Naive thymus-derived CD8-positive, alpha-beta T cell (primary cell): Measurements from ENCODE around the gene GMNC. TPM values are rescaled to one million over a fixed set of nuclear protein-coding genes. Genes with fewer than 3 reads are reported as not detected.

Source experiments
- ATAC-seq, 2 donors: fragments of 150-1000 bp; cut with Tn5 transposase in 1 of 2; sonication (Bioruptor Pico), chemical (Tn5 transposase) in 1 of 2; 1 replicate in 1 of 2; 2 replicates in 1 of 2; pipeline ENCODE4 v1.10.0; 2021; ENCODE audit warnings: mild to moderate bottlenecking in 2 of 2, moderate library complexity in 2 of 2
- POLR2A ChIA-PET: fragments of 350-600 bp; sonication (Branson Sonifier 250); formaldehyde crosslinking; loops from one replicate; lab custom pipeline; 2021; ENCODE audit warnings: antibody characterized with exemption; lab: Charles Lee
- DNase-seq, 10 donors: peaks; one replicate each; pipeline versions ENCODE4 v3.0.0 to v3.0.0-alpha.2; 2020 to 2022
- H3K27ac Mint-ChIP-seq, 10 donors: one replicate each; pipeline ENCODE4 v1.8.0; 2020 to 2022; ENCODE audit warnings: mild to moderate bottlenecking in 10 of 10, mixed read lengths in 10 of 10, moderate library complexity in 4 of 10, inconsistent platforms in 1 of 10
- H3K27me3 Mint-ChIP-seq, 5 donors: one replicate each; pipeline ENCODE4 v1.8.0; 2021 to 2022; ENCODE audit warnings: mixed read lengths in 5 of 5
- H3K36me3 Mint-ChIP-seq, 3 donors: one replicate each; pipeline ENCODE4 v1.8.0; 2020 to 2022; ENCODE audit warnings: mixed read lengths in 3 of 3, mild to moderate bottlenecking in 2 of 3, inconsistent platforms in 1 of 3
- H3K4me1 Mint-ChIP-seq, 4 donors: one replicate each; pipeline ENCODE4 v1.8.0; 2021 to 2022; ENCODE audit warnings: mixed read lengths in 4 of 4
- H3K4me3 Mint-ChIP-seq, 10 donors: one replicate each; pipeline ENCODE4 v1.8.0; 2020 to 2022; ENCODE audit warnings: mild to moderate bottlenecking in 10 of 10, mixed read lengths in 10 of 10, moderate library complexity in 6 of 10, inconsistent platforms in 1 of 10
- H3K9me3 Mint-ChIP-seq, 9 donors: one replicate each; pipeline ENCODE4 v1.8.0; 2020 to 2022; ENCODE audit warnings: mixed read lengths in 9 of 9, mild to moderate bottlenecking in 3 of 9, inconsistent platforms in 1 of 9, moderate library complexity in 1 of 9
- polyA plus RNA-seq, 3 donors: library from polyadenylated mRNA; unstranded; fragments of 300-500 nt; fragmentation: Illumina TruSeq; gene quantifications; one replicate each; pipeline ENCODE4 v1.2.3, GENCODE V29; 2021
- total RNA-seq, 8 experiments: library from RNA in 2 of 8; stranded (reverse) in 2 of 8; gene quantifications; one replicate each; pipeline ENCODE4 v1.2.3 and lab custom pipeline; 2021 to 2026

GMNC gene
- total and polyA plus RNA-seq, 5 experiments from 2014 or later: not detected

- POLR2A ChIA-PET: no interaction called here
- H3K9me3 Mint-ChIP-seq: no peaks in the 10 kb centered on the region
Measured at GRCh38 chr3:190831225-190831624, 31.3 kb downstream of the GMNC start.

GRCh38 chr3:190830031-190830430 is 32.5 kb downstream of the GMNC start:
- no peak for DNase-seq
- no peak overlapping the region for H3K27ac Mint-ChIP-seq
- no peaks in the 10 kb centered on the region for H3K9me3 Mint-ChIP-seq
- peaks cover 0 to 10% (median 3%) of the 10 kb centered on the region in 5 donors for H3K27me3 Mint-ChIP-seq
- POLR2A ChIA-PET: no interaction called here
- H3K4me3 Mint-ChIP-seq: no peak overlapping the region
- H3K36me3 Mint-ChIP-seq: no peaks in the 10 kb centered on the region
- no peaks in the 10 kb centered on the region for H3K4me1 Mint-ChIP-seq
- no peak for ATAC-seq

More at GRCh38 chr3:190831225-190831624, 31.3 kb downstream of the GMNC start:
- H3K4me3 Mint-ChIP-seq: no peak overlapping the region
- DNase-seq (no peak), ATAC-seq (no peak)
- no peak overlapping the region for H3K27ac Mint-ChIP-seq
- H3K4me1 Mint-ChIP-seq: no peaks in the 10 kb centered on the region
- H3K36me3 Mint-ChIP-seq: no peaks in the 10 kb centered on the region
- peaks cover 0 to 10% (median 3%) of the 10 kb centered on the region in 5 donors for H3K27me3 Mint-ChIP-seq

- POLR2A ChIA-PET: no interaction called here
- DNase-seq (no peak), ATAC-seq (no peak)
- H3K27ac Mint-ChIP-seq: no peak overlapping the region
- H3K4me1 Mint-ChIP-seq: no peaks in the 10 kb centered on the region
- H3K27me3 Mint-ChIP-seq: peaks cover 0 to 4% (median 0%) of the 10 kb centered on the region in 5 donors
- peaks cover 0 to 3% (median 0%) of the 10 kb centered on the region in 9 donors for H3K9me3 Mint-ChIP-seq
- H3K36me3 Mint-ChIP-seq: no peaks in the 10 kb centered on the region
- no peak overlapping the region for H3K4me3 Mint-ChIP-seq
Measured at GRCh38 chr3:190826018-190826417, 36.5 kb downstream of the GMNC start.

GRCh38 chr3:190825386-190826016 is 37.0 kb downstream of the GMNC start:
- Mint-ChIP-seq H3K4me3 (no peak overlapping the region), H3K4me1 (no peaks in the 10 kb centered on the region), H3K27ac (no peak overlapping the region), H3K27me3 (peaks cover 0 to 1% (median 0%) of the 10 kb centered on the region in 5 donors), H3K9me3 (peaks cover 0 to 3% (median 0%) of the 10 kb centered on the region in 9 donors), H3K36me3 (no peaks in the 10 kb centered on the region)
- POLR2A ChIA-PET: no interaction called here
- ATAC-seq (no peak), DNase-seq (no peak)

- H3K9me3 Mint-ChIP-seq: peaks cover 0 to 10% (median 2%) of the 10 kb centered on the region in 9 donors
- POLR2A ChIA-PET: no interaction called here
- no peak overlapping the region for H3K27ac Mint-ChIP-seq
- H3K27me3 Mint-ChIP-seq: peaks cover 0 to 10% (median 0%) of the 10 kb centered on the region in 5 donors
- no peak for DNase-seq
- no peaks in the 10 kb centered on the region for H3K4me1 Mint-ChIP-seq
- no peak overlapping the region for H3K4me3 Mint-ChIP-seq
- ATAC-seq: no peak
- no peaks in the 10 kb centered on the region for H3K36me3 Mint-ChIP-seq
Measured at GRCh38 chr3:190811775-190812480, 50.6 kb downstream of the GMNC start.

- H3K36me3 Mint-ChIP-seq: no peaks in the 10 kb centered on the region
Measured at GRCh38 chr3:190810957-190811356, 51.5 kb downstream of the GMNC start.

GRCh38 chr3:190809351-190809750 is 53.1 kb downstream of the GMNC start:
- Mint-ChIP-seq H3K36me3 (no peaks in the 10 kb centered on the region), H3K9me3 (peaks cover 0 to 4% (median 0%) of the 10 kb centered on the region in 9 donors), H3K27ac (no peak overlapping the region), H3K4me3 (no peak overlapping the region), H3K27me3 (peaks cover 0 to 10% (median 0%) of the 10 kb centered on the region in 5 donors), H3K4me1 (no peaks in the 10 kb centered on the region)
- POLR2A ChIA-PET: no interaction called here
- ATAC-seq (no peak), DNase-seq (no peak)

More at GRCh38 chr3:190810957-190811356, 51.5 kb downstream of the GMNC start:
- POLR2A ChIA-PET: no interaction called here
- H3K27ac Mint-ChIP-seq: no peak overlapping the region
- H3K27me3 Mint-ChIP-seq: peaks cover 0 to 10% (median 0%) of the 10 kb centered on the region in 5 donors
- peaks cover 0 to 4% (median 0%) of the 10 kb centered on the region in 9 donors for H3K9me3 Mint-ChIP-seq
- DNase-seq (no peak), ATAC-seq (no peak)
- H3K4me3 Mint-ChIP-seq: no peak overlapping the region
- H3K4me1 Mint-ChIP-seq: no peaks in the 10 kb centered on the region

- no peak for ATAC-seq
- peaks cover 0 to 4% (median 0%) of the 10 kb centered on the region in 9 donors for H3K9me3 Mint-ChIP-seq
- DNase-seq: no peak
- POLR2A ChIA-PET: no interaction called here
- H3K36me3 Mint-ChIP-seq: no peaks in the 10 kb centered on the region
- peaks cover 0 to 10% (median 0%) of the 10 kb centered on the region in 5 donors for H3K27me3 Mint-ChIP-seq
- no peak overlapping the region for H3K4me3 Mint-ChIP-seq
- H3K4me1 Mint-ChIP-seq: no peaks in the 10 kb centered on the region
- no peak overlapping the region for H3K27ac Mint-ChIP-seq
Measured at GRCh38 chr3:190807719-190808375, 54.6 kb downstream of the GMNC start.
